Thyroid gland (tissue), 4 donors: ENCODE results near the gene BCL11B.

ENCODE experiments used
- POLR2A ChIP-seq, 2 donors: fragments of 450-650 bp; IDR thresholded peaks; one replicate each; pipeline ENCODE4 v1.6.1; 2017; ENCODE audit warnings: antibody characterized with exemption in 2 of 2, mild to moderate bottlenecking in 2 of 2, moderate library complexity in 1 of 2
- TF ChIP-seq, protein P1 (sequence below), 6 experiments: fragments of 200-600 bp in 3 of 6; fragments of 450-650 bp in 3 of 6; sonication (generic) in 3 of 6; IDR thresholded peaks; one replicate each; pipeline ENCODE4 v1.5.1; 2016 to 2019; ENCODE audit warnings: antibody characterized with exemption in 6 of 6, mild to moderate bottlenecking in 2 of 6, inconsistent platforms in 1 of 6, moderate library complexity in 1 of 6

DNA sequence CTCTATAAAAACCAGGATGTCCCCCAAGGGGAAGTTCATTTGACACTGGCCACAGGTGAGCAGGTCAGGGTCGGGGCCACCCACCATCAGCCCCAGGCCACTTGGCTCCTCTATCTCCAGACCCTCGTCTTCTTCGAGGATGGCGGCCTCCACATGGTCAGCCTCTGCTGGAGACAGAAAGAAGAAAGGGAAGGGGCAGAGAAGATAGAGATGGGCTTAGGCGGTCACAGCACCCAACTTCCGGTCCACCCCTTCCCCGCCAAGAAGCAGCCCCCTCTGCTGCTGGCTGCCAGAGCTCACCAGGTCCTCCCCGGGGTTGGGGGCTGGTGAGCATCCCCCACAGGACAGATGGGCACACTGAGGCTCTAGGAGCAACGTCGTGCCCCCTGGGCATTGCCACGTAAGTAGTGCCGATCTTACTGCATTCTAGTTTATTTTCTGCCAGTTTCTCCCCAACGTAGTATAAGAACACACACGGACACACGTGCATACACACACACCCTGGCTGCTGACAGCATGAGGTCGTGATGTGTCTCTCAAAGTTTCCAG lies 14.2 kb downstream of the BCL11B start:
- TF ChIP-seq, protein P1, sequence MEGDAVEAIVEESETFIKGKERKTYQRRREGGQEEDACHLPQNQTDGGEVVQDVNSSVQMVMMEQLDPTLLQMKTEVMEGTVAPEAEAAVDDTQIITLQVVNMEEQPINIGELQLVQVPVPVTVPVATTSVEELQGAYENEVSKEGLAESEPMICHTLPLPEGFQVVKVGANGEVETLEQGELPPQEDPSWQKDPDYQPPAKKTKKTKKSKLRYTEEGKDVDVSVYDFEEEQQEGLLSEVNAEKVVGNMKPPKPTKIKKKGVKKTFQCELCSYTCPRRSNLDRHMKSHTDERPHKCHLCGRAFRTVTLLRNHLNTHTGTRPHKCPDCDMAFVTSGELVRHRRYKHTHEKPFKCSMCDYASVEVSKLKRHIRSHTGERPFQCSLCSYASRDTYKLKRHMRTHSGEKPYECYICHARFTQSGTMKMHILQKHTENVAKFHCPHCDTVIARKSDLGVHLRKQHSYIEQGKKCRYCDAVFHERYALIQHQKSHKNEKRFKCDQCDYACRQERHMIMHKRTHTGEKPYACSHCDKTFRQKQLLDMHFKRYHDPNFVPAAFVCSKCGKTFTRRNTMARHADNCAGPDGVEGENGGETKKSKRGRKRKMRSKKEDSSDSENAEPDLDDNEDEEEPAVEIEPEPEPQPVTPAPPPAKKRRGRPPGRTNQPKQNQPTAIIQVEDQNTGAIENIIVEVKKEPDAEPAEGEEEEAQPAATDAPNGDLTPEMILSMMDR (IDR thresholded peaks at IDR 0.05) = no peak
- TF ChIP-seq POLR2A (IDR thresholded peaks at IDR 0.05) = no peak
